GM12865 (cell line): Measurements from ENCODE around the gene POLD4.

Experiments used
- DNase-seq: peaks from one replicate; pipeline ENCODE4 v3.0.0; 2010; ENCODE audit warnings: low read depth
- H3K4me3 ChIP-seq: 2 replicates; pipeline ENCODE4 v1.5.1; 2011; ENCODE audit warnings: mild to moderate bottlenecking, low read depth, low read length, control low read depth
- CTCF ChIP-seq: IDR thresholded peaks from 2 replicates; pipeline ENCODE4 v1.5.1; 2011; ENCODE audit warnings: low read length, control low read depth, low read depth, inconsistent platforms; ENCODE audit not compliant: insufficient read depth; ENCODE audit errors: missing control alignments

POLD4 gene

DNA sequence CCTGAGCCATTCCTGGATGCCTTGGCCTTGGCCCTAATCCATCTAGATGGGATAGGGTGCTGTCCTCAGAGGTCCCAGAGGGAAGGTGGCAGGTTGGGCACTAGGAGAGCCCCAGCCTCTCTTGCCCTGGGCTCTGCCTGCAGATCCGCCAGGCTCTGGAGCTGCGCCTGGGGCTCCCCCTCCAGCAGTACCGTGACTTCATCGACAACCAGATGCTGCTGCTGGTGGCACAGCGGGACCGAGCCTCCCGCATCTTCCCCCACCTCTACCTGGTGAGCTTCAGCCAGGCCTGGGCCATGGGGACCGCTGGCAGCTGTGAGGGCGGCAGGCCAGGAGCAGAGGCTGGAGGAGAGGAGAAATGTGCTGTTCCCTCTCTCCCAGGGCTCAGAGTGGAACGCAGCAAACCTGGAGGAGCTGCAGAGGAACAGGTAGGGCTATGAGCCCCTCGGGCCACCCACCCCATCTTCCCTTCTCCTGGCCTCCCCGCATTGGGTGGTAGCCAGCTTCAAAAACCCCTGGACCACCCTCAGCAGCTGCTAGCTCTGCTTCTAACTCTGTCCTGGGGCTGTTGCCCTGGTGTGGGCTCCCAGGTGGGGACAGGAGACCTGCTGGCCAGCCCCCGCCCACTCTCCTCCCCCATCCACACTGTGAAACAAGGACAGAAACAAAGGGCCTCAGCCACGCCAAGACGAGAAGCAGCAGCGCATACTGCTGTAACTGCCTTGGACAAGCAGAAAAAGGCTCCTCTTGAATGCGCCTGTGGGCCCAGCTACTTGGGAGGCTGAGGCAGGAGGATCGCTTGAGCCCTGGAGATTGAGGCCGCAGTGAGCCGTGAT lies 45.1 kb downstream of the POLD4 start:
- H3K4me3 ChIP-seq, result no peak overlapping the region
- no peak for TF ChIP-seq CTCF
- no peak for DNase-seq

- H3K4me3 ChIP-seq, result no peak overlapping the region
- no peak for TF ChIP-seq CTCF
- DNase-seq, result no peak
These were observed 45.8 kb downstream of the POLD4 start for GRCh38 chr11:67307545-67308001.

- DNase-seq, result no peak
- no peak for TF ChIP-seq CTCF
- no peak overlapping the region for H3K4me3 ChIP-seq
These were observed 46.4 kb downstream of the POLD4 start for GRCh38 chr11:67306769-67307544.

GRCh38 chr11:67304511-67305113 lies 48.7 kb downstream of the POLD4 start:
- TF ChIP-seq CTCF, result no peak
- no peak for DNase-seq

DNA sequence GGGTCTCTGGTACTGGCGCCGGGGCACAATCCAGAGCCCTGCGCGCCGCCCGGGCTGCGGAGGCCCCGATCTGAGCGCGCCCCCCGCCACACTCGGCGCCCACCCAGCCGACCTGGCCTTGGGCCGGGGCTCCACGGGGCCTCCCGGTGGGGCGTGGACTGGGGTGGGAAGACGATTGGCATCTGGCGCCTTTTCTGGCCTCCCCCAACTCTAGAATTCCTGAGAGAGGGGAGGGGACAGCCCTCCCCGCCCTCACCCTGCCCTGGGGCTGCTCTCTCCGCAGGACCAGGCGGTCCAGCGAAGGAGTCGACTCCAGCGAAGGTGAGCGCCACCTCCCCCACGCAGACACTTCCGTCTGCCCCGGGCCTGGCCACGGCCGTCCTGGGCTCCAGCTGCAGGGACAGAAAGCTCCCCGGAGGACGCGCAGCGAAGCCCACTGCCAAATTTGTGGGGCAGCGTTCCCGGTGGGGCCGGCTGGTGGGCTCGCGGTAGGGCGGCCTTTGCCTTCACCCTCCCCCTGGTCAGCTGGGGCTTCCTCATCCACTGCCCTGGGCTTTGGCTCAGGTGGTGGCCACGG lies 49.4 kb downstream of the POLD4 start:
- H3K4me3 ChIP-seq, result no peak overlapping the region
- no peak for DNase-seq
- no peak for TF ChIP-seq CTCF

More at GRCh38 chr11:67304511-67305113, 48.7 kb downstream of the POLD4 start:
- no peak overlapping the region for H3K4me3 ChIP-seq

- DNase-seq, result no peak
- no peak for TF ChIP-seq CTCF
- no peak within 1 kb of the TSS for H3K4me3 ChIP-seq
These were observed 50.1 kb downstream of the POLD4 start, which contains the start of gene SSH3 for GRCh38 chr11:67303132-67303834. Gene SSH3 (plus strand): TSS chr11:67303530. CDS start chr11:67303626, 96 bp downstream.
